Erythroblast (primary cell): ENCODE results near the gene MTHFD1.

Experiments
- GATA1 ChIP-seq: IDR thresholded peaks from 2 replicates; pipeline ENCODE4 v1.6.1; 2011; ENCODE audit warnings: low read depth, mild to moderate bottlenecking, control low read depth, low read length, moderate library complexity
- POLR2A ChIP-seq: IDR thresholded peaks from 2 replicates; pipeline ENCODE4 v1.6.1; 2011; ENCODE audit warnings: mild to moderate bottlenecking, low read length

DNA sequence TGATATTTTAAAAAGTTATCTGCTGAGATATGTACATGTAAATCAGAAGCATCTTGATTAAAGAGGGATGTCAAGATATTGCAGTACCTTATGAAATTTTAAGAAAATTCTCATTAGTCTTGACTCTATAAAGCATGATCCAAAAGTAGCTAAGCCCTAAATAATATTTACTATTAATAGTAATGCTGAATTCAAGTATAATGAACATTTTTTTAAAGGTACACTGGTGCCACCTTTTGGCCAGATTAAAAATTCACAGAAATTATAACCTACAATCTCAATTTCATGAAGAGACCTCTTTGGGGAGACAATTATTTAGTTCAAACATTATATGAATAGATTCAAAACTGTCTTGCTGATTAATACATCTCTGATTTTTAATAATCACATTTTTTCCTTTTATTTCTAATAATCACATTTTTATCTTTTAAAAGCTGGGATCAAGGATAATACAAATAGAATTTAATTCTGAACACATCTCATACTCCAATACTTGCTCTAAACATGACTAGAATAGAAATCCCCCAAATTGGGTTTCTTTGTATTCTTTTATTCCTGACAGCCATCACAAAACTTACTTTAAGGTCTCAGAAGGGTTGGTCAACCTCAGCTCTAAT lies 90.6 kb downstream of the MTHFD1 start:
- TF ChIP-seq POLR2A (no peak), GATA1 (no peak)
